Smooth muscle cell (in vitro differentiated cells): ENCODE results near the gene GALNT14. TPM values are rescaled to one million over a fixed set of nuclear protein-coding genes. Genes with fewer than 3 reads are reported as not detected.

Source experiments
- DNase-seq: peaks from one replicate; lab custom pipeline; 2025; ENCODE audit not compliant: unreplicated experiment; lab: John Stamatoyannopoulos, UW
- H2AFZ ChIP-seq: fragments of 200-600 bp; sonication (generic); 2 replicates; pipeline ENCODE4 v1.6.0; 2016; ENCODE audit warnings: antibody characterized with exemption, low read depth, mild to moderate bottlenecking
- H3F3A ChIP-seq: fragments of 200-600 bp; sonication (generic); 2 replicates; pipeline ENCODE4 v1.6.0; 2017; ENCODE audit warnings: antibody characterized with exemption, low read depth
- H3K27ac ChIP-seq: fragments of 200-600 bp; sonication (generic); 2 replicates; pipeline ENCODE4 v1.5.1; 2016; ENCODE audit warnings: low read depth, mild to moderate bottlenecking
- H3K27me3 ChIP-seq: fragments of 200-600 bp; sonication (generic); 2 replicates; pipeline ENCODE4 v1.6.1; 2016; ENCODE audit warnings: low read depth, mild to moderate bottlenecking
- H3K36me3 ChIP-seq: fragments of 200-600 bp; sonication (generic); 2 replicates; pipeline ENCODE4 v1.5.1; 2016; ENCODE audit warnings: low read depth
- H3K4me1 ChIP-seq: fragments of 200-600 bp; sonication (generic); 2 replicates; pipeline ENCODE4 v1.5.1; 2016; ENCODE audit warnings: low read depth
- H3K4me2 ChIP-seq: fragments of 200-600 bp; sonication (generic); 2 replicates; pipeline ENCODE4 v1.6.0; 2016; ENCODE audit warnings: mild to moderate bottlenecking
- H3K4me3 ChIP-seq: fragments of 200-600 bp; sonication (generic); 2 replicates; pipeline ENCODE4 v1.5.1; 2016; ENCODE audit warnings: mild to moderate bottlenecking
- H3K79me2 ChIP-seq: fragments of 200-600 bp; sonication (generic); 2 replicates; pipeline ENCODE4 v1.6.0; 2016; ENCODE audit warnings: low read depth, mild to moderate bottlenecking
- H3K9ac ChIP-seq: fragments of 200-600 bp; sonication (generic); 2 replicates; pipeline ENCODE4 v1.6.0; 2016; ENCODE audit warnings: low read depth
- H3K9me3 ChIP-seq: fragments of 200-600 bp; sonication (generic); replicated peaks from 2 replicates; pipeline ENCODE4 v1.5.1; 2016; ENCODE audit warnings: low read depth
- H4K20me1 ChIP-seq: fragments of 200-600 bp; sonication (generic); 2 replicates; pipeline ENCODE4 v1.6.0; 2016; ENCODE audit warnings: low read depth
- WGBS: methylation state at CpG from one replicate; pipeline ENCODE4 v1.1.7; 2016; ENCODE audit warnings: low lambda C conversion rate; 5-methylcytosine and 5-hydroxymethylcytosine counted together
- polyA plus RNA-seq: library from polyadenylated mRNA; unstranded; fragments of >200 nt; fragmentation: Nextera tagmentation; extraction: Ambion mirVana; gene quantifications from 2 replicates; pipeline ENCODE4 v1.2.1, GENCODE V29; 2016
- total RNA-seq: library from RNA; depleted of rRNA; stranded (reverse); fragments of >200 nt; gene quantifications from 2 replicates; pipeline ENCODE4 v1.2.3, GENCODE V29; 2014
- TF ChIP-seq, protein P1 (sequence below): fragments of 200-600 bp; sonication (generic); IDR thresholded peaks from 2 replicates; pipeline ENCODE4 v1.5.1; 2017; ENCODE audit warnings: borderline replicate concordance, mild to moderate bottlenecking, antibody characterized with exemption; ENCODE audit not compliant: insufficient read depth, poor library complexity, severe bottlenecking

GALNT14 gene
- total and polyA plus RNA-seq, 2 experiments from 2014 or later: 0.63 to 1.0 TPM

DNA sequence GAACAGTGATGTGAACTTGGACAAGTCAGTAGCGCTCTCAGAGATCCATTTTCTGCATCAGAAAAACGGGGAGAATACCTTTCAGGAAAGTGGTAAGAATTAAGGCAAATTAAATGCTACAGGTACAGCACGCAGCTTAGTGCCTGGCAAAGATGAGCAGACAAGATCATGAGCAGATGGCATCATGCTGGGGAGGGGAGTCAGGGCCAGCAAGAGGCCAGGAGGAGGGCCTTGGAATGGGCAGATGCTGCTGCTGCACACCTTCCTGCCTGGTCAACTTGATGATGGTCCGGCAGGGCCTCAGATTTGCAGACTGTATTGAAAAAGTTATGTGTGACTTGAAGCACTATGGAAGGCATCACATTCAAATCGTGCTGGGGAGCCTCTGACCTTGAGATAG, 72.9 kb downstream of the GALNT14 start:
- Histone ChIP-seq H3K9me3 (no peaks in the 10 kb centered on the region), H3K27me3 (no peaks in the 10 kb centered on the region), H3K4me1 (no peaks in the 10 kb centered on the region), H3K4me3 (no peak overlapping the region), H4K20me1 (no peaks in the 10 kb centered on the region), H3K36me3 (no peaks in the 10 kb centered on the region), H3K9ac (no peak overlapping the region), H3F3A (no peaks in the 10 kb centered on the region), H3K79me2 (no peaks in the 10 kb centered on the region), H3K27ac (no peak overlapping the region), H3K4me2 (no peak overlapping the region), H2AFZ (no peak overlapping the region)
- TF ChIP-seq, protein P1, sequence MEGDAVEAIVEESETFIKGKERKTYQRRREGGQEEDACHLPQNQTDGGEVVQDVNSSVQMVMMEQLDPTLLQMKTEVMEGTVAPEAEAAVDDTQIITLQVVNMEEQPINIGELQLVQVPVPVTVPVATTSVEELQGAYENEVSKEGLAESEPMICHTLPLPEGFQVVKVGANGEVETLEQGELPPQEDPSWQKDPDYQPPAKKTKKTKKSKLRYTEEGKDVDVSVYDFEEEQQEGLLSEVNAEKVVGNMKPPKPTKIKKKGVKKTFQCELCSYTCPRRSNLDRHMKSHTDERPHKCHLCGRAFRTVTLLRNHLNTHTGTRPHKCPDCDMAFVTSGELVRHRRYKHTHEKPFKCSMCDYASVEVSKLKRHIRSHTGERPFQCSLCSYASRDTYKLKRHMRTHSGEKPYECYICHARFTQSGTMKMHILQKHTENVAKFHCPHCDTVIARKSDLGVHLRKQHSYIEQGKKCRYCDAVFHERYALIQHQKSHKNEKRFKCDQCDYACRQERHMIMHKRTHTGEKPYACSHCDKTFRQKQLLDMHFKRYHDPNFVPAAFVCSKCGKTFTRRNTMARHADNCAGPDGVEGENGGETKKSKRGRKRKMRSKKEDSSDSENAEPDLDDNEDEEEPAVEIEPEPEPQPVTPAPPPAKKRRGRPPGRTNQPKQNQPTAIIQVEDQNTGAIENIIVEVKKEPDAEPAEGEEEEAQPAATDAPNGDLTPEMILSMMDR: no peak
- DNase-seq: no peak
- 85% methylated on average over 5 of the region's 5 CpGs for WGBS

DNA sequence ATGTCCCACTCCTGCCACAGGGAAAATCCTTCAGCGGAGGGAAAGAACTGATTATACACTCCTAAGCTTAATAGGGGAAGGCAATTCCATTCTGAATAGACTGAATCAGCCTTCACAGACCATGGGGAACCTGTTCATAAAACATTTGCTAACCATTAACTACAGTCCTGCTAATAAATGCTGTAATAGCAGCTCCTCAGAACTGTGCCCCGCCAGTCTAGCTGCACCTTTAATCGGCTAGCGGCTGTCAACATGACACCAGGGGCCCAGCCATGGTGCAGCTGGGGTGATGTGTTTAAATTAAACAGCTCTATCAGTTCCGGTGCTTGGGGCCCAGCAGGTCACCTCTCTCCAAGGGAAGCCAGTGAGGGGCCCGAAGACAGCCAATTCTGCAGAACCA, 77.8 kb downstream of the GALNT14 start:
- Histone ChIP-seq H3K4me1 (no peaks in the 10 kb centered on the region), H3K27ac (no peak overlapping the region), H3K79me2 (no peaks in the 10 kb centered on the region), H2AFZ (no peak overlapping the region), H3K4me2 (no peak overlapping the region), H3K9me3 (no peaks in the 10 kb centered on the region), H3K4me3 (no peak overlapping the region), H3K9ac (no peak overlapping the region), H3F3A (no peaks in the 10 kb centered on the region), H3K27me3 (peaks cover 3% of the 10 kb centered on the region), H4K20me1 (no peaks in the 10 kb centered on the region), H3K36me3 (no peaks in the 10 kb centered on the region)
- WGBS: 95% methylated on average over 6 of the region's 6 CpGs
- DNase-seq: no peak
- TF ChIP-seq, protein P1: no peak

DNA sequence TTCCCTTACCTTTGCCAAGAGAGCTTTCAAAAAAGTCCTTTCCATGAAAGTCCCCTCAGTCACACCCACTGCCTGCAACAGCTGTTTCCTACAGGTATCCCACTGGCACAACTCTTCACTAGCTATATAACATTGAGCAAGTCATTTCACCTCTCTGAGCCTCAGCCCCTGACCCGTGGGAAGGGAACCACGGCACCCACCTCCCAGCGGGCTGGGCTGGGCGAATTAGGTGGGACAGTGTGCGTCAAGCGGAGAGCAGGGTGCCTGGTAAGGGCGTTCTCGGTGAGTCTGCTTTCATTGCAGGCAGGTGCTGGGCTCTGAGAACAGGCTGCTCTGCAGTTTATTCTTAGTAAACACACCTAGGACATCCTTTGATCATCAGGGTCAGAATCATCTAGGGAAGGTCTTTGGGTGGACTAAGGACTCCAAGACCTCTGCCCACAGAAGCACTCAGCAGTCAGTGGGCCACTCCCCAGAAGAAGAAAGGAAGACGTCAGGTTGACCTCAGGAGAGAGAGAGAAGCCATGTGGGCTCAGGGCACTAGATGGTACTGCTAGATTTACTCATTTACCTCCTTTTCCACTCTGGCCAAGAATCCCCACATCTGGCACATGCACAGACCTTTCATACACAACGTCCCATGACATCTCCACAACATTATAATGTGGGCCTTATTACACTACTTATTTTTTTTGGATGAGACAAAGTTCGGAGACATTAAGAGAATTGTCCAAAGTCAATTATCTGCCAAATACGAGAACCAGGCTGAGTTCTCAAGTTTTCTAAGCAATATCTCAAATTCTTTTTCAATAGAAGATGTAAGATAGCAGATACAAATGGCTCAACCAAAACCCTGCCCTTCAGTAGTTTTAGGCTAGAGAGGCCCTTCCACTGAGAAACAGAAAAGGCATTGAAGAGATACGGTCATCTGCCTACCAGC, 79.9 kb downstream of the GALNT14 start:
- Histone ChIP-seq H3K9ac (no peak overlapping the region), H3F3A (no peaks in the 10 kb centered on the region), H3K27me3 (peaks cover 3% of the 10 kb centered on the region), H3K9me3 (no peaks in the 10 kb centered on the region), H3K36me3 (no peaks in the 10 kb centered on the region), H3K79me2 (no peaks in the 10 kb centered on the region), H3K4me1 (no peaks in the 10 kb centered on the region), H3K27ac (no peak overlapping the region), H3K4me2 (no peak overlapping the region), H2AFZ (no peak overlapping the region), H4K20me1 (no peaks in the 10 kb centered on the region), H3K4me3 (no peak overlapping the region)
- 88% methylated on average over 13 of the region's 13 CpGs for WGBS
- no peak for DNase-seq
- TF ChIP-seq, protein P1: no peak

DNA sequence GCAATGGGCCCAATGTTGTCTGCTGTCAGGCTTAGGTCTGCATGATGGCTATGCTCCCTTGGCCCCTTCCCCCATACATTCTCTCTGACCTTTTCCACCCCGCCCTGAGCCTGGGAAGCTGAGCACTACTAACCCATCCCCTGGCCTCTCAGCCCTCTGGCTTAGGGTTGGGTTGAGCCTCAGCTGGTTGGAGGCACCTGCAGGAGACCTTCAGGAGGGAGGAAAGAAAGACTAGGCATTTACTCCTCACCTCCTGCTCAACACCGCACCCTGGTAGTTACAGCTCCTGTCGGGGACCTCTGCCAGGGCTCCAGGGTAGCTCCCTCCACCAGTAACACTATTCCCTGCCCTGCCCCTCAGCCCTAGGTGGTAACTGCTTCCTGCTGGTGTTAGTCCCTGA, 80.5 kb downstream of the GALNT14 start:
- H3F3A ChIP-seq: no peaks in the 10 kb centered on the region
- H3K4me2 ChIP-seq: no peak overlapping the region
- WGBS: 74% methylated on average over 3 of the region's 3 CpGs
- peaks cover 3% of the 10 kb centered on the region for H3K27me3 ChIP-seq
- no peak overlapping the region for H3K9ac ChIP-seq
- H3K27ac ChIP-seq: no peak overlapping the region
- no peak overlapping the region for H2AFZ ChIP-seq
- TF ChIP-seq, protein P1: no peak
- DNase-seq: no peak
- no peaks in the 10 kb centered on the region for H3K9me3 ChIP-seq
- H3K36me3 ChIP-seq: no peaks in the 10 kb centered on the region
- H3K4me3 ChIP-seq: no peak overlapping the region
- no peaks in the 10 kb centered on the region for H3K79me2 ChIP-seq
- H4K20me1 ChIP-seq: no peaks in the 10 kb centered on the region
- no peaks in the 10 kb centered on the region for H3K4me1 ChIP-seq
